ENCODE results near the gene INPP5A.
"Not testable (repeated sequence)": the region's sequence is repeated elsewhere in the genome, so short reads cannot be mapped to it uniquely, and the experiment has no call there.

DNA sequence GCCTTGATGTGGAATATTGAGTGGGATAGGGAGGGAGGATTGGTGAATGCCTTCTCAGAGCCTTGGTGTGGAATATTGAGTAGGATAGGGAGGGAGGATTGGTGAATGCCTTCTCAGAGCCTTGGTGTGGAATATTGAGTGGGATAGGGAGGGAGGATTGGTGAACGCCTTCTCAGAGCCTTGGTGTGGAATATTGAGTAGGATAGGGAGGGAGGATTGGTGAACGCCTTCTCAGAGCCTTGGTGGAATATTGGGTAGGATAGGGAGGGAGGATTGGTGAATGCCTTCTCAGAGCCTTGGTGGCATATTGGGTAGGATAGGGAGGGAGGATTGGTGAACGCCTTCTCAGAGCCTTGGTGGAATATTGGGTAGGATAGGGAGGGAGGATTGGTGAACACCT, 16.0 kb downstream of the INPP5A start:
- TF ChIP-seq ZFP3 (CRISPR knock-in tag; IDR thresholded peaks at IDR 0.05); ZC3H10 (CRISPR knock-in tag; IDR thresholded peaks at IDR 0.05); ARNTL (CRISPR knock-in tag; IDR thresholded peaks at IDR 0.05; ENCODE audit: borderline replicate concordance, low read depth); ESRRG (CRISPR knock-in tag; IDR thresholded peaks at IDR 0.05); ZNF70 (CRISPR knock-in tag; IDR thresholded peaks at IDR 0.05); RARB (CRISPR knock-in tag; IDR thresholded peaks at IDR 0.05): not testable (repeated sequence)
- TF ChIP-seq, protein P1, sequence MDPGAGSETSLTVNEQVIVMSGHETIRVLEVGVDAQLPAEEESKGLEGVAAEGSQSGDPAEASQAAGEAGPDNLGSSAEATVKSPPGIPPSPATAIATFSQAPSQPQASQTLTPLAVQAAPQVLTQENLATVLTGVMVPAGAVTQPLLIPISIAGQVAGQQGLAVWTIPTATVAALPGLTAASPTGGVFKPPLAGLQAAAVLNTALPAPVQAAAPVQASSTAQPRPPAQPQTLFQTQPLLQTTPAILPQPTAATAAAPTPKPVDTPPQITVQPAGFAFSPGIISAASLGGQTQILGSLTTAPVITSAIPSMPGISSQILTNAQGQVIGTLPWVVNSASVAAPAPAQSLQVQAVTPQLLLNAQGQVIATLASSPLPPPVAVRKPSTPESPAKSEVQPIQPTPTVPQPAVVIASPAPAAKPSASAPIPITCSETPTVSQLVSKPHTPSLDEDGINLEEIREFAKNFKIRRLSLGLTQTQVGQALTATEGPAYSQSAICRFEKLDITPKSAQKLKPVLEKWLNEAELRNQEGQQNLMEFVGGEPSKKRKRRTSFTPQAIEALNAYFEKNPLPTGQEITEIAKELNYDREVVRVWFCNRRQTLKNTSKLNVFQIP (CRISPR knock-in tag; IDR thresholded peaks at IDR 0.05; ENCODE audit: borderline replicate concordance, low read depth): not testable (repeated sequence)
- TF ChIP-seq, protein P2, sequence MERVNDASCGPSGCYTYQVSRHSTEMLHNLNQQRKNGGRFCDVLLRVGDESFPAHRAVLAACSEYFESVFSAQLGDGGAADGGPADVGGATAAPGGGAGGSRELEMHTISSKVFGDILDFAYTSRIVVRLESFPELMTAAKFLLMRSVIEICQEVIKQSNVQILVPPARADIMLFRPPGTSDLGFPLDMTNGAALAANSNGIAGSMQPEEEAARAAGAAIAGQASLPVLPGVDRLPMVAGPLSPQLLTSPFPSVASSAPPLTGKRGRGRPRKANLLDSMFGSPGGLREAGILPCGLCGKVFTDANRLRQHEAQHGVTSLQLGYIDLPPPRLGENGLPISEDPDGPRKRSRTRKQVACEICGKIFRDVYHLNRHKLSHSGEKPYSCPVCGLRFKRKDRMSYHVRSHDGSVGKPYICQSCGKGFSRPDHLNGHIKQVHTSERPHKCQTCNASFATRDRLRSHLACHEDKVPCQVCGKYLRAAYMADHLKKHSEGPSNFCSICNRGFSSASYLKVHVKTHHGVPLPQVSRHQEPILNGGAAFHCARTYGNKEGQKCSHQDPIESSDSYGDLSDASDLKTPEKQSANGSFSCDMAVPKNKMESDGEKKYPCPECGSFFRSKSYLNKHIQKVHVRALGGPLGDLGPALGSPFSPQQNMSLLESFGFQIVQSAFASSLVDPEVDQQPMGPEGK (CRISPR knock-in tag; IDR thresholded peaks at IDR 0.05; ENCODE audit: borderline replicate concordance): not testable (repeated sequence)
- TF ChIP-seq, protein P3, sequence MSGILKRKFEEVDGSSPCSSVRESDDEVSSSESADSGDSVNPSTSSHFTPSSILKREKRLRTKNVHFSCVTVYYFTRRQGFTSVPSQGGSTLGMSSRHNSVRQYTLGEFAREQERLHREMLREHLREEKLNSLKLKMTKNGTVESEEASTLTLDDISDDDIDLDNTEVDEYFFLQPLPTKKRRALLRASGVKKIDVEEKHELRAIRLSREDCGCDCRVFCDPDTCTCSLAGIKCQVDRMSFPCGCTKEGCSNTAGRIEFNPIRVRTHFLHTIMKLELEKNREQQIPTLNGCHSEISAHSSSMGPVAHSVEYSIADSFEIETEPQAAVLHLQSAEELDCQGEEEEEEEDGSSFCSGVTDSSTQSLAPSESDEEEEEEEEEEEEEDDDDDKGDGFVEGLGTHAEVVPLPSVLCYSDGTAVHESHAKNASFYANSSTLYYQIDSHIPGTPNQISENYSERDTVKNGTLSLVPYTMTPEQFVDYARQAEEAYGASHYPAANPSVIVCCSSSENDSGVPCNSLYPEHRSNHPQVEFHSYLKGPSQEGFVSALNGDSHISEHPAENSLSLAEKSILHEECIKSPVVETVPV (CRISPR knock-in tag; IDR thresholded peaks at IDR 0.05): not testable (repeated sequence)

Measured in SK-N-SH treated with all-trans-retinoic acid at 6 μM for 48 hours (cell line).